Measurements from ENCODE around the gene MCAM.

Gene MCAM, protein sequence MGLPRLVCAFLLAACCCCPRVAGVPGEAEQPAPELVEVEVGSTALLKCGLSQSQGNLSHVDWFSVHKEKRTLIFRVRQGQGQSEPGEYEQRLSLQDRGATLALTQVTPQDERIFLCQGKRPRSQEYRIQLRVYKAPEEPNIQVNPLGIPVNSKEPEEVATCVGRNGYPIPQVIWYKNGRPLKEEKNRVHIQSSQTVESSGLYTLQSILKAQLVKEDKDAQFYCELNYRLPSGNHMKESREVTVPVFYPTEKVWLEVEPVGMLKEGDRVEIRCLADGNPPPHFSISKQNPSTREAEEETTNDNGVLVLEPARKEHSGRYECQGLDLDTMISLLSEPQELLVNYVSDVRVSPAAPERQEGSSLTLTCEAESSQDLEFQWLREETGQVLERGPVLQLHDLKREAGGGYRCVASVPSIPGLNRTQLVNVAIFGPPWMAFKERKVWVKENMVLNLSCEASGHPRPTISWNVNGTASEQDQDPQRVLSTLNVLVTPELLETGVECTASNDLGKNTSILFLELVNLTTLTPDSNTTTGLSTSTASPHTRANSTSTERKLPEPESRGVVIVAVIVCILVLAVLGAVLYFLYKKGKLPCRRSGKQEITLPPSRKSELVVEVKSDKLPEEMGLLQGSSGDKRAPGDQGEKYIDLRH

DNA sequence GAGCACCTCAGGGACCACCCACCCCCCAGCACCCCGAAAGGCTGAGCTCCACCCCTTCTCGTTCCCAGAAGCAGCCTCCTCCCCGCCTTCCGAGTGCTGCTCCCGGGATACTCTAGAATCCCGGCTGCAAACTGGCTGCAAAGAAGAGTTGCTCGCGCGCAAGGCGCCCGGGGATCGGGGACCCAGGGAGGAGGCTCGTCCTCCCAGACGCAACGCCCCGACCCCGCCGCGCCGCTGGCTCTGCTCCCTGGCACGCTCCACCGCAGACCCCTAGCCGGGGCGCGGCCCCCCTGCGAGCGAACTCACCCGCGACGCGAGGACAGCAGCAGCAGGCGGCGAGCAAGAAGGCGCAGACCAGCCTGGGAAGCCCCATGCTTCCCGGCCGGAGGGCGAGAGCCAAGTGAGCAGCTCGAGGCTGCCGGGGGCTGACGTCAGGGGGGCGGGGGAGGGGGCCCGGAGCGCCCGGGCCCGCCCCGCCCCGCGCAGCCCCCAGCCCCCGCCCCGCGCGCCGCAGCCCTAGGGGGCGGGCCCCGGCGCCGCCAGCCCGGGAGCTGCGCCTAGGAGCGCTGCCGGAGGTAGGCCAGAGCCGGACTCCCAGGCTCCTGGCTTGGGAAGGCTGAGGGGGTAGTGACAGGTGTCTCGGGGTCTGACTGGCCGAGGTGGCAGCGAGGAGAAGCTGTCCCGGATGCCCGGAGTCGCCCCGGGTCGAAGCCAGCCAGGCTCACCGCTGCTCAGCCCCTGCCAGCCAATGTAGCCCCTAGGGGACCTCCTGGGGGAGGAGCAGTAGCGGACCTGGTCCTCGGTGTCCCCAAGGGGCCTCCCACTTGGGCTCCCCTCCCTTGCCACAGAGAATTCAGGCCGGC lies at the start of gene MCAM:
Gene MCAM (minus strand): TSS at position 402 of the 863 bp plus-strand sequence. CDS start 29 bp downstream, at position 373.
- peaks cover 4 to 21% of the 10 kb centered on the region in 2 donors for H3K36me3 ChIP-seq (ENCODE audit: control insufficient read depth in 1 of 2, insufficient read depth in 2 of 2, low read length in 2 of 2)
- H3K27ac ChIP-seq (ENCODE audit: low read length) = peak within 1 kb of the TSS; percentile 94
- no peaks in the 10 kb centered on the region for H3K9me3 ChIP-seq (ENCODE audit: control insufficient read depth in 1 of 2, low read length in 2 of 2)
- peaks cover 21% of the 10 kb centered on the region for H3K27me3 ChIP-seq (ENCODE audit: low read depth, low read length)
- H3K4me3 ChIP-seq (ENCODE audit: low read depth in 1 of 2, low read length in 2 of 2) = peak within 1 kb of the TSS; percentile 74 to 83
- H3K4me1 ChIP-seq (ENCODE audit: control insufficient read depth in 1 of 2, insufficient read depth in 2 of 2, low read length in 2 of 2) = peaks cover 13 to 58% of the 10 kb centered on the region in 2 donors

DNA sequence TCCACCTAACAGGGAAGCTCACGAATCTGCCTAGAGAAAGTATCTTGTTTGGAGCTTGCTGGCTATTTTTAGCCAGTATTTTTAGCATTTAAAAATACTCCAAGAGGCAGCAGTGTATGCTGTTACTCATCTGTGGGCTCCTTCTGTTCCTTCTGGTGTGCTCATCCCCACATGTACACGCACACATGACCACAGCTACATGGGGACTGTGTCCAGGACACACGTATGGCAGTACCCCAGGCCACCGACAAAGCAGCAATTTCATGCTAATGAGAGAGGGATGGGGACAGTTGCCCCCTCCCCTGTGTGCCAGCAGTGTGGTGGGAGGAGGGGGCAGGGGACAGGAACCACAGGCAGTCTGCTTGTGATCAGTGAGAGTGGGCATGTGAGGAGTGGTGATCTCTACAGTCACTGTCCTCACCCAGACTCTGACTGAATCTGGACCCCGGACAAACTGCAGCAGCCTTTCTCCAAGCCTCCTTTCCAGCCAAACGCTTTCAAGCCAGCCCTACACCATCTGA lies 48.2 kb upstream of the MCAM start:
- Histone ChIP-seq H3K27me3 (ENCODE audit: low read depth, low read length) (peaks cover 10% of the 10 kb centered on the region), H3K36me3 (ENCODE audit: control insufficient read depth in 1 of 2, insufficient read depth in 2 of 2, low read length in 2 of 2) (peaks cover 0 to under 1% of the 10 kb centered on the region in 2 donors), H3K4me1 (ENCODE audit: control insufficient read depth in 1 of 2, insufficient read depth in 2 of 2, low read length in 2 of 2) (peaks cover 38 to 77% of the 10 kb centered on the region in 2 donors), H3K4me3 (ENCODE audit: low read depth in 1 of 2, low read length in 2 of 2) (peak overlapping the region; percentile 13 to 21), H3K9me3 (ENCODE audit: control insufficient read depth in 1 of 2, low read length in 2 of 2) (no peaks in the 10 kb centered on the region), H3K27ac (ENCODE audit: low read length) (peak overlapping the region; percentile 60)

DNA sequence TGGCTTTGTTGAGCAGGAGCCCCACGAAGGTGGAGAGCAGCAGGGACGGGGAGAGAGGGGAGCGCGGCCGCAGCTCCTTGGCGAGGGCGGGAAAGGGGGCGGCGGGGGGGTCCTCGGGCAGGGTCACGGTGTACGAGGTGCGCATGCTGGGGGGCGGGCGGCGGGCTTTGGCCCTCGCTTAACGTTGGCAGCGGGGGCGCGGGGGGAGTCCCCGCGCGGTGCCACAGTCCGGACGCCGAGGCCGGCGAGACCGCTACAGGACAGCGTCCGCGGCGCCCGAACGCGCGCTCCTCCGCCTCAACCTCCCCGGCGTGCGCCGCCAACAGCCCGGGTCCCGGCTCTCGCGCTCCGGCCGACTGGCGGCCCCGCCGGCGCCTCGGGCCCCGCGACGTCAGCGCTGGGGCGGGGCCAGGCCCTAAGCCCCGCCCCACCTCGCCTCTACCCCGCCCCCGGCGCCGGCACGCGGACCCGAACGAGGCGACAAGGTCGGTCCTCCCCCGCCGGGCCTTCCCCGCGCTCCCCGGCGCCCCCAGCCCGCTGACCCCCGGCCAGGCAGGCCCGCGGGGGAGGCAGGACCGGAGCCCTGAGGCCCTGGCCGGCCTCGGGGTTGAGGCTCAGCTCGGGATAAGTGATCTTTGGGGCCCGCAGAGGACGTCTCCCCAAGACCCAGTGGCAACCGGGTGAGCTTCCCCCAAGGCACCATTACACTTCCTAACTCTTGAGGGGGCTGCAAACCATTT lies 47.1 kb upstream of the MCAM start:
- peaks cover 36 to 69% of the 10 kb centered on the region in 2 donors for H3K4me1 ChIP-seq (ENCODE audit: control insufficient read depth in 1 of 2, insufficient read depth in 2 of 2, low read length in 2 of 2)
- no peaks in the 10 kb centered on the region for H3K9me3 ChIP-seq (ENCODE audit: control insufficient read depth in 1 of 2, low read length in 2 of 2)
- peak overlapping the region; percentile 21 to 46 for H3K4me3 ChIP-seq (ENCODE audit: low read depth in 1 of 2, low read length in 2 of 2)
- H3K27me3 ChIP-seq (ENCODE audit: low read depth, low read length) = peaks cover 10% of the 10 kb centered on the region
- peaks cover 0 to 11% of the 10 kb centered on the region in 2 donors for H3K36me3 ChIP-seq (ENCODE audit: control insufficient read depth in 1 of 2, insufficient read depth in 2 of 2, low read length in 2 of 2)
- peak overlapping the region; percentile 60 for H3K27ac ChIP-seq (ENCODE audit: low read length)

DNA sequence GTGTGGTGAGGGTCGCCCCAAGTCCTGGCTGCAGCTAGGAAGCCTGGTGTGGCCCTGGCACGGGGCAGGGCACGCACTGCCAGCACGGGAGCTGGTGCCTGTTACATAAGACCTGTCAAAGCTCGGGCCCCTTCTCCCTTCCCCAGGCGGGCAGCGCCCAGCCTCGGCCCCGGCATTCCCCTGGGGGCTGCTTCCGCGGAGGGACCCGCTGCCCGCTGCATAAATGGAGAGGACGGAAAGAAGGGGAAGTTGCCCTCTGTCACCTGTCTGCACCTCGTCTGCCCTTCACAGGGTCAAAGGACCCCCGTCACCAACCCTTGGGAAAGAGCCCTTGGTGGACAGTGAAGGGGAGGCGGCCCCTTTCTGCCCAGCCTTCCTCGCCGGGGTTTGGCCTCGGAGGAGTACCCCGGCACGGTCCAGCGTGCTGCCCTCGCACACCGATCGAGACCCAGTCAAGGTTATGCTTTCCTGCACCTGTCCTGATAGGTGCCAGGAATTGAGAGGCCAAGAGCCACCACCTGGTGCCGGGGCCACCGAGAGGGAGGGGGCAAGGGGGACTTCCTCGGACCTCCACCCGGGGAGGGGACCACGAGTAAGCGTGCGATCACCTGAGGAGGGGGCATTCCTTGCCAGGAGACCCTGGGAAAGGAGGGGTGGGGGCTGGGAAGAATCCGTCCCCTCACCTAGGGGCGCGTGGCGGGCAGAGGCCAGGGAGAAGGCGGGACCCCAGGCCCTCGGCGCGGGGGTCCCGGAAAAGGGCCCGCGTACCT lies 46.3 kb upstream of the MCAM start:
- Histone ChIP-seq H3K4me1 (ENCODE audit: control insufficient read depth in 1 of 2, insufficient read depth in 2 of 2, low read length in 2 of 2) (peaks cover 29 to 61% of the 10 kb centered on the region in 2 donors), H3K9me3 (ENCODE audit: control insufficient read depth in 1 of 2, low read length in 2 of 2) (no peaks in the 10 kb centered on the region), H3K27ac (ENCODE audit: low read length) (peak overlapping the region; percentile 35), H3K27me3 (ENCODE audit: low read depth, low read length) (peaks cover 10% of the 10 kb centered on the region), H3K36me3 (ENCODE audit: control insufficient read depth in 1 of 2, insufficient read depth in 2 of 2, low read length in 2 of 2) (peaks cover 0 to 17% of the 10 kb centered on the region in 2 donors), H3K4me3 (ENCODE audit: low read depth in 1 of 2, low read length in 2 of 2) (peak overlapping the region; percentile 0 to 46)

DNA sequence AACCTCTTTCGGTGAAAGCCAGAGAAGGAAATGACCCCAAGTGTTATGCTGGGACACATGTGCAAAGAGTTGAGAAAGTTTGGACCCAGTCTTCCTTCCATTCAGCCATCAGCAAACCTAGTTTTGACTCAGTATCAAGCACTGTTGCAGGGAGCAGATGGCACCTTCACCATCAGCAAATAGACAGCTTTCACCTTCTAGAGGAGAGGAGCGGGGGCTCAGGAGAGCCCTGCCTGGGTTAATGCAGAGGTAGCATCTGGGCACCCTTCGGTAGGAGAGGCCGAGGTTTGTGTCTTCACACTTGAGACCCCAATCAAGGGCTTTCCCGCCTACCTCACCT lies 45.8 kb upstream of the MCAM start:
- peaks cover 24 to 56% of the 10 kb centered on the region in 2 donors for H3K4me1 ChIP-seq (ENCODE audit: control insufficient read depth in 1 of 2, insufficient read depth in 2 of 2, low read length in 2 of 2)

DNA sequence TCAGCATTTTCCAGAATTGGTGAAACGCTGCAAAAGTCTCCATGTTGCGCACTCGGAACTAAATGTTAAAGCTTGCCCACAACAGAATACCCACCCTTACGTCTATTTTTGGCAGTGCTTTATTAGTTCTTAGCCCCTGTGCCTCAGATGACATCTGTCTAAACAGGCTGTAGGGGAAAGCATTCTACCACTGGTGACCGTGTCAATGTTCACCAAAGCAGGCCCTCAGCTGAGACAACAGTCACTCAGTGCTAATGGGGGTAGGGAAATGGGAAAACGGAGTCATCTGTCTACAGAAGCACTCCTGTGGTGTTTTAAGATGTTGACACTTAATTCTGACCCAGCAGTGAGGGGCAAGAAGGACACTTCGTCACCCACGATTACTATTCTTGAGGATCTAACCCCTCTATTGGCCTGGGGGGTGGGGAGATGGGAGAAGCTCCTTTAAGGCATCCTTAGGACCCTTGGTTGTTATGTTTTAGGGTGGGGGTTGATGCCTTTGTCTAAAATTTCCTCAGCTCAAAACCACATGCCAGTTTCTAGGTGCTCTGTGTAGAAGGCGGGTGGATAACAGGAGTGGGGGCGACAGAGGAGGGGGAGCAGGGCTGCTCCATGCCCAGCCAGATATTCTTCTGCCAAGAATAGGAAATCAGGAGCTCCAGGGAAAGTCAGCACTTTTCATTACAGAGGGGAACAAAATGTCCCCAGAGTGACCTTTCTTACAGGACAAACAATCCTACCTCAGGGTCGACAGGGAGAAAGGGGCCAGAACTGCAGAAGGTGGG lies 45.2 kb upstream of the MCAM start:
- peak overlapping the region; percentile 0 to 46 for H3K4me3 ChIP-seq (ENCODE audit: low read depth in 1 of 2, low read length in 2 of 2)
- peaks cover 10% of the 10 kb centered on the region for H3K27me3 ChIP-seq (ENCODE audit: low read depth, low read length)
- peaks cover 6 to 20% of the 10 kb centered on the region in 2 donors for H3K36me3 ChIP-seq (ENCODE audit: control insufficient read depth in 1 of 2, insufficient read depth in 2 of 2, low read length in 2 of 2)
- no peaks in the 10 kb centered on the region for H3K9me3 ChIP-seq (ENCODE audit: control insufficient read depth in 1 of 2, low read length in 2 of 2)
- H3K4me1 ChIP-seq (ENCODE audit: control insufficient read depth in 1 of 2, insufficient read depth in 2 of 2, low read length in 2 of 2) = peaks cover 23 to 50% of the 10 kb centered on the region in 2 donors
- H3K27ac ChIP-seq (ENCODE audit: low read length) = no peak overlapping the region

More for the DNA sequence above, 45.8 kb upstream of the MCAM start:
- H3K9me3 ChIP-seq (ENCODE audit: control insufficient read depth in 1 of 2, low read length in 2 of 2) = no peaks in the 10 kb centered on the region
- H3K27me3 ChIP-seq (ENCODE audit: low read depth, low read length) = peaks cover 10% of the 10 kb centered on the region
- H3K4me3 ChIP-seq (ENCODE audit: low read depth in 1 of 2, low read length in 2 of 2) = peak overlapping the region; percentile 0 to 46
- no peak overlapping the region for H3K27ac ChIP-seq (ENCODE audit: low read length)
- peaks cover 2 to 20% of the 10 kb centered on the region in 2 donors for H3K36me3 ChIP-seq (ENCODE audit: control insufficient read depth in 1 of 2, insufficient read depth in 2 of 2, low read length in 2 of 2)

DNA sequence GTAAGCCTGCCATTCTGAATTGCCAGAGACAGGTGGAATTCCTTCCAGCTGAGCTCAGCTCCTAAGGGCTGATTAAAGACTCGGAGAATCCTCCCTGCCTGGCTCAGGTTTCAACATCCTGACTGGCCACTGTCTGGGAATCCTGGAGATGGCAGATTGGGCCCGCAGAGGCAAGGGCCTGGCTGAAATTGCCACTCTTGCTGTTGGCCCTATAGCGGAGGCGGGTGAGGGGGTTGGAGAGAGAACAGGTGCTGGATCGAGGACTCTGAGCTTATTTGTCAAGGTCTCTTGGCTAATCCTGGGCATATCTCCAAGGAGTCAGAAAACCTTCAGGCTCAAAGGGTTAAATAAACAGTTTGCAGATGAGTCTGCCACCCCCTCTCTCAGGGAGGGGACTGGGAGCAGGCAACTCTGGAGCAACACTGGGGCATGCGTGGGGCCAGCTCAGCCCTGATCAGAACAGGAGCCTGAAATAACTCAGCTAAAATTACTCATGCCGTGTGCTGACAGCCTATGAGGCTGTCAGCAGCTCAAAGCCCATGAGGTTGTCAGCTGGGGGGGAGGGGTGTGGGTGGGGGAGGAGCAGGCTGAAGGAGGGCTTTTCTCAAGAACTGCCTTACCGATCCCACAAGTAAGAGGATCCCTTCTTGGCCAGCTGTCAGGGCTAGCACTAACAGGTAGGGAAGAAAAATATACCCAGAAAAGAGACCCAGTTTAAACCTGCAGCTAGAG lies 44.3 kb upstream of the MCAM start:
- Histone ChIP-seq H3K4me1 (ENCODE audit: control insufficient read depth in 1 of 2, insufficient read depth in 2 of 2, low read length in 2 of 2) (peaks cover 19 to 41% of the 10 kb centered on the region in 2 donors), H3K4me3 (ENCODE audit: low read depth in 1 of 2, low read length in 2 of 2) (no peak overlapping the region), H3K9me3 (ENCODE audit: control insufficient read depth in 1 of 2, low read length in 2 of 2) (no peaks in the 10 kb centered on the region), H3K36me3 (ENCODE audit: control insufficient read depth in 1 of 2, insufficient read depth in 2 of 2, low read length in 2 of 2) (peaks cover 6 to 20% of the 10 kb centered on the region in 2 donors), H3K27ac (ENCODE audit: low read length) (peak overlapping the region; percentile 72), H3K27me3 (ENCODE audit: low read depth, low read length) (peaks cover 10% of the 10 kb centered on the region)

DNA sequence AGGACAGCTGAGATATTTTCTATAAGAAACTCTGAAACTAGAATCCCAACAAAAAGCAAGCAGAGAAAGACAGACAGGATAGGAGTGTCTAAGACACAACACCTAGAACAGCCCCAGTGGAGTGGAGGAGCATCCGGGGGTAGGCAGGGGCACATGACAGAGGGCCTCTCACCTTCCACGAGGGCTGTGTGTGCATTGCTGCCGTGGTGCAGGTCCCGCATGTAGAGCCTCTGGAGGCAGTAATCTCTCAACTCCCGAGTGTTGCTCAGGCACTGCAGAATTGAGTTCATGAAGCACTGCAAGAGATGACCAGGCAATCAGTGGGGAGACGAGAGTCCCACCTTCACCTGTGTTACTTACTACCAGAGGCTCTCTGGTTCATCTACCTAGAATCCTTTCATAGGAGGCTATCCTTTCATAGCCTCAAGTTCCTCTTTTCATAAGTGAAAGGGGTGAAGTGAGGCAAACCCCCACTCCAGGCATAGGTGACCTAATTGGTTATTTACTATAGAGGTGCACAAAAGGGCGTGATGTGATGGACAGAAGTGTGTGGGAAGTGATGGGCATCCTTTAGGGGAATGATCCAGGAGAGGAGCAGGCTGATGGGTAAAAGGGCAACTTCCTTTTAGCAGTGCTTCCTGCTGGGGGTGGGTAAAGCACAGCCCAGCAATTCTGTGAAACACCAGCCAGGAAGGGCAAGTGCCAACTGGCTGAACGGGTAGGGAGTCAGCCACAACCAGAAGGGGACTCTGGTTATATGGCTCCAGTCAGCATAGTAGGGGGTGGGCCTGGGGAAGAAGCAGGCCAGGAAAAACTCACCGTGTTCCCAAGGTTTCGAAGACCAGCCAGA lies 42.7 kb upstream of the MCAM start:
- H3K9me3 ChIP-seq (ENCODE audit: control insufficient read depth in 1 of 2, low read length in 2 of 2) = no peaks in the 10 kb centered on the region
- H3K27me3 ChIP-seq (ENCODE audit: low read depth, low read length) = peaks cover 2% of the 10 kb centered on the region
- no peak overlapping the region for H3K4me3 ChIP-seq (ENCODE audit: low read depth in 1 of 2, low read length in 2 of 2)
- peaks cover 9 to 30% of the 10 kb centered on the region in 2 donors for H3K4me1 ChIP-seq (ENCODE audit: control insufficient read depth in 1 of 2, insufficient read depth in 2 of 2, low read length in 2 of 2)
- H3K27ac ChIP-seq (ENCODE audit: low read length) = no peak overlapping the region
- peaks cover 6 to 20% of the 10 kb centered on the region in 2 donors for H3K36me3 ChIP-seq (ENCODE audit: control insufficient read depth in 1 of 2, insufficient read depth in 2 of 2, low read length in 2 of 2)
